Stimulated activated CD8-positive, alpha-beta memory T cell treated with anti-CD3 and anti-CD28 coated beads, Interleukin-12 subunit alpha, Interleukin-12 subunit beta, amount 100 ng/mL, for 24 hours (primary cell): ENCODE data around the gene CASZ1.

Experiments
- DNase-seq: peaks from one replicate; pipeline ENCODE4 v3.0.0-alpha.2; 2020; ENCODE audit errors: extremely low read depth

The CASZ1 gene

GRCh38 chr1:10622910-10623685, 173.3 kb downstream of the CASZ1 start:
- no peak for DNase-seq

- DNase-seq, result no peak
Observed at GRCh38 chr1:10621906-10622305, 174.5 kb downstream of the CASZ1 start.

GRCh38 chr1:10620776-10621175, 175.7 kb downstream of the CASZ1 start:
- no peak for DNase-seq

GRCh38 chr1:10617931-10618885, 178.2 kb downstream of the CASZ1 start:
- no peak for DNase-seq

- no peak for DNase-seq
Observed at GRCh38 chr1:10617318-10617717, 179.1 kb downstream of the CASZ1 start.

- DNase-seq, result no peak
Observed at GRCh38 chr1:10616696-10617095, 179.8 kb downstream of the CASZ1 start.

GRCh38 chr1:10615932-10616671, 180.3 kb downstream of the CASZ1 start:
- DNase-seq, result no peak

GRCh38 chr1:10615332-10615731, 181.1 kb downstream of the CASZ1 start:
- DNase-seq, result no peak

GRCh38 chr1:10614377-10615225, 181.8 kb downstream of the CASZ1 start:
- DNase-seq, result no peak

- DNase-seq, result no peak
Observed at GRCh38 chr1:10613861-10614260, 182.6 kb downstream of the CASZ1 start.

- no peak for DNase-seq
Observed at GRCh38 chr1:10613340-10613739, 183.1 kb downstream of the CASZ1 start.

- no peak for DNase-seq
Observed at GRCh38 chr1:10612436-10613160, 183.8 kb downstream of the CASZ1 start.

- DNase-seq, result no peak
Observed at GRCh38 chr1:10610901-10611600, 185.4 kb downstream of the CASZ1 start.

- DNase-seq, result no peak
Observed at GRCh38 chr1:10608690-10609089, 187.8 kb downstream of the CASZ1 start.

- no peak for DNase-seq
Observed at GRCh38 chr1:10607228-10607627, 189.2 kb downstream of the CASZ1 start.

- DNase-seq, result no peak
Observed at GRCh38 chr1:10606064-10606463, 190.4 kb downstream of the CASZ1 start.

- DNase-seq, result no peak
Observed at GRCh38 chr1:10604966-10605365, 191.5 kb downstream of the CASZ1 start.

- DNase-seq, result no peak
Observed at GRCh38 chr1:10602936-10603335, 193.5 kb downstream of the CASZ1 start.

GRCh38 chr1:10601342-10602070, 194.9 kb downstream of the CASZ1 start:
- no peak for DNase-seq
